Right ventricle myocardium superior (tissue), 1 donor: Measurements from ENCODE around the gene GJA3. TPM values are rescaled to one million over a fixed set of nuclear protein-coding genes. Genes with fewer than 3 reads are reported as not detected.
"Not testable (repeated sequence)": the region's sequence is repeated elsewhere in the genome, so short reads cannot be mapped to it uniquely, and the experiment has no call there.

Experiments used
- ATAC-seq: fragments of 200-7000 bp; cut with Tn5 transposase; one replicate; pipeline ENCODE4 v1.9.1; 2020; ENCODE audit warnings: mild to moderate bottlenecking; ENCODE audit not compliant: poor library complexity
- DNase-seq: peaks from one replicate; pipeline ENCODE4 v3.0.0-alpha.2; 2020
- intact Hi-C: fragments of 100-400 bp; cut with DNase I; formaldehyde crosslinking; loops from one replicate; pipeline ENCODE4 v1.11.2; 2022
- total RNA-seq: library from RNA; stranded (reverse); fragmentation: NEBNext Ultra II Directional; extraction: Animal tissue kit (Norgen Biotek cat#: 25700); gene quantifications from one replicate; pipeline ENCODE4 v1.2.1, GENCODE V29; 2021
- donor health status: DM: no; HTN: yes; CAD: no; lungs with severe emphysema.

The GJA3 gene
- total RNA-seq, 1 donor from 2014 or later = 13.9 TPM

GRCh38 chr13:20159646-20160305 lies 1.1 kb downstream of the GJA3 start:
- intact Hi-C loops = loop anchor here (5.0 to 10.0 kb wide), 3 partner anchors 32 to 125 kb away; no protein-coding TSS in a partner anchor
- no peak for DNase-seq
- ATAC-seq = no peak

- DNase-seq (no peak), ATAC-seq (no peak)
- intact Hi-C loops = no loop called here
These were observed 3.6 kb downstream of the GJA3 start for GRCh38 chr13:20157151-20157796.

GRCh38 chr13:20156702-20157101 lies 4.2 kb downstream of the GJA3 start:
- intact Hi-C loops = no loop called here
- ATAC-seq (no peak), DNase-seq (no peak)

- intact Hi-C loops, DNase-seq, ATAC-seq: not testable (repeated sequence)
These were observed 7.6 kb downstream of the GJA3 start for GRCh38 chr13:20153290-20153689.

- intact Hi-C loops = no loop called here
- DNase-seq (no peak), ATAC-seq (no peak)
These were observed 9.2 kb downstream of the GJA3 start for GRCh38 chr13:20151612-20152011.

GRCh38 chr13:20151016-20151415 lies 9.8 kb downstream of the GJA3 start:
- intact Hi-C loops = no loop called here
- peak; percentile 23 for ATAC-seq
- no peak for DNase-seq

GRCh38 chr13:20150561-20150960 lies 10.3 kb downstream of the GJA3 start:
- DNase-seq = no peak
- peak; percentile 27 for ATAC-seq
- intact Hi-C loops = no loop called here

GRCh38 chr13:20149762-20150161 lies 11.1 kb downstream of the GJA3 start:
- intact Hi-C loops = no loop called here
- DNase-seq = no peak
- peak; percentile 63 for ATAC-seq

- intact Hi-C loops = no loop called here
- peak; percentile 57 for ATAC-seq
- no peak for DNase-seq
These were observed 12.2 kb downstream of the GJA3 start for GRCh38 chr13:20148501-20149183.

GRCh38 chr13:20146381-20146780 lies 14.5 kb downstream of the GJA3 start:
- ATAC-seq = no peak
- no peak for DNase-seq
- intact Hi-C loops = no loop called here

GRCh38 chr13:20145521-20145920 lies 15.3 kb downstream of the GJA3 start:
- ATAC-seq (no peak), DNase-seq (no peak)
- intact Hi-C loops = no loop called here

GRCh38 chr13:20144141-20144850 lies 16.6 kb downstream of the GJA3 start:
- ATAC-seq = no peak
- intact Hi-C loops = no loop called here

GRCh38 chr13:20142927-20143480 lies 17.8 kb downstream of the GJA3 start:
- intact Hi-C loops = no loop called here
- DNase-seq (no peak), ATAC-seq (no peak)

More at GRCh38 chr13:20144141-20144850, 16.6 kb downstream of the GJA3 start:
- no peak for DNase-seq

GRCh38 chr13:20142023-20142926 lies 18.6 kb downstream of the GJA3 start:
- intact Hi-C loops = no loop called here
- ATAC-seq (no peak), DNase-seq (no peak)

GRCh38 chr13:20141238-20142022 lies 19.4 kb downstream of the GJA3 start:
- ATAC-seq (peak; percentile 91), DNase-seq (peak; percentile 65)
- intact Hi-C loops = no loop called here

GRCh38 chr13:20140487-20140886 lies 20.4 kb downstream of the GJA3 start:
- intact Hi-C loops = no loop called here
- DNase-seq = no peak
- ATAC-seq = peak; percentile 62

- no peak for DNase-seq
- intact Hi-C loops = no loop called here
These were observed 23.0 kb downstream of the GJA3 start for GRCh38 chr13:20137875-20138274.

More at GRCh38 chr13:20137875-20138274, 23.0 kb downstream of the GJA3 start:
- ATAC-seq = no peak
